H9 (cell line): ENCODE data around the gene F3. TPM values are rescaled to one million over a fixed set of nuclear protein-coding genes. Genes with fewer than 3 reads are reported as not detected.

Experiments
- DNase-seq: peaks from one replicate; pipeline ENCODE4 v3.0.0-alpha.2; 2017
- H2AFZ ChIP-seq: one replicate; pipeline ENCODE4 v1.6.1; 2013; ENCODE audit warnings: mild to moderate bottlenecking, low read length, control low read depth, moderate library complexity
- H2AK5ac ChIP-seq: 2 replicates; pipeline ENCODE4 v1.6.1; 2013; ENCODE audit warnings: low read length, control low read depth, mixed read lengths; ENCODE audit not compliant: insufficient read length
- H2BK120ac ChIP-seq: one replicate; pipeline ENCODE4 v1.6.1; 2013; ENCODE audit warnings: low read depth, mild to moderate bottlenecking, low read length, control low read depth, inconsistent platforms; ENCODE audit not compliant: poor library complexity, severe bottlenecking
- H2BK12ac ChIP-seq: 2 replicates; pipeline ENCODE4 v1.6.1; 2013; ENCODE audit warnings: low read length, control low read depth, mixed read lengths, low read depth; ENCODE audit not compliant: insufficient read length
- H2BK15ac ChIP-seq: 2 replicates; pipeline ENCODE4 v1.6.1; 2013; ENCODE audit warnings: low read depth, low read length, control low read depth
- H2BK20ac ChIP-seq: one replicate; pipeline ENCODE4 v1.6.1; 2013; ENCODE audit warnings: low read depth, mild to moderate bottlenecking, low read length, control low read depth, inconsistent platforms; ENCODE audit not compliant: poor library complexity, severe bottlenecking
- H2BK5ac ChIP-seq: 2 replicates; pipeline ENCODE4 v1.6.1; 2013; ENCODE audit warnings: low read length, control low read depth, mixed read lengths; ENCODE audit not compliant: insufficient read length
- H3K14ac ChIP-seq: 2 replicates; pipeline ENCODE4 v1.6.1; 2013; ENCODE audit warnings: low read length, control low read depth; ENCODE audit not compliant: insufficient read depth
- H3K18ac ChIP-seq: 2 replicates; pipeline ENCODE4 v1.6.1; 2013; ENCODE audit warnings: low read depth, mild to moderate bottlenecking, mixed read lengths, low read length, control low read depth; ENCODE audit not compliant: insufficient read length
- H3K23ac ChIP-seq: 2 replicates; pipeline ENCODE4 v1.6.1; 2013; ENCODE audit warnings: low read length, control low read depth, mixed read lengths, low read depth; ENCODE audit not compliant: insufficient read length
- H3K23me2 ChIP-seq: 2 replicates; pipeline ENCODE4 v1.6.1; 2013; ENCODE audit warnings: low read depth, mild to moderate bottlenecking, mixed read lengths, low read length, control low read depth; ENCODE audit not compliant: insufficient read length, poor library complexity, severe bottlenecking
- H3K27ac ChIP-seq: 2 replicates; pipeline ENCODE4 v1.5.1; 2013; ENCODE audit warnings: low read length, control low read depth, mixed read lengths, low read depth; ENCODE audit not compliant: insufficient read length
- H3K27me3 ChIP-seq: 2 replicates; pipeline ENCODE4 v1.6.1; 2013; ENCODE audit warnings: low read length, control low read depth, inconsistent platforms; ENCODE audit not compliant: insufficient read depth
- H3K4ac ChIP-seq: 2 replicates; pipeline ENCODE4 v1.6.1; 2013; ENCODE audit warnings: low read depth, mild to moderate bottlenecking, control low read depth, inconsistent platforms, low read length, moderate library complexity
- H3K4me1 ChIP-seq: 2 replicates; pipeline ENCODE4 v1.6.1; 2013; ENCODE audit warnings: low read length, control low read depth, inconsistent platforms; ENCODE audit not compliant: insufficient read depth
- H3K4me2 ChIP-seq: 2 replicates; pipeline ENCODE4 v1.6.1; 2013; ENCODE audit warnings: low read length, control low read depth, mixed read lengths; ENCODE audit not compliant: insufficient read length, insufficient read depth
- H3K56ac ChIP-seq: 2 replicates; pipeline ENCODE4 v1.6.1; 2013; ENCODE audit warnings: low read depth, mild to moderate bottlenecking, mixed read lengths, low read length, control low read depth; ENCODE audit not compliant: insufficient read length
- H3K79me1 ChIP-seq: 2 replicates; pipeline ENCODE4 v1.6.1; 2013; ENCODE audit warnings: low read depth, mild to moderate bottlenecking, moderate library complexity, low read length, control low read depth, inconsistent platforms; ENCODE audit not compliant: insufficient read depth, poor library complexity, severe bottlenecking
- H3K79me2 ChIP-seq: 2 replicates; pipeline ENCODE4 v1.6.1; 2013; ENCODE audit warnings: low read length, control low read depth, inconsistent platforms; ENCODE audit not compliant: insufficient read depth
- H3K9ac ChIP-seq: 2 replicates; pipeline ENCODE4 v1.6.1; 2013; ENCODE audit warnings: low read length, control low read depth, mixed read lengths; ENCODE audit not compliant: insufficient read length; ENCODE audit errors: extremely low read depth
- H3K9me3 ChIP-seq: one replicate; pipeline ENCODE4 v1.6.1; 2013; ENCODE audit warnings: low read depth, low read length, inconsistent platforms; ENCODE audit not compliant: control insufficient read depth
- H3T11ph ChIP-seq: one replicate; pipeline ENCODE4 v1.6.1; 2013; ENCODE audit warnings: mild to moderate bottlenecking, low read length, control low read depth, inconsistent platforms
- H4K20me1 ChIP-seq: one replicate; pipeline ENCODE4 v1.6.1; 2013; ENCODE audit not compliant: control insufficient read depth, insufficient read length, insufficient read depth
- H4K5ac ChIP-seq: 2 replicates; pipeline ENCODE4 v1.6.1; 2013; ENCODE audit warnings: low read depth, mild to moderate bottlenecking, mixed read lengths, low read length, control low read depth; ENCODE audit not compliant: insufficient read length
- H4K8ac ChIP-seq: replicated peaks from 2 replicates; pipeline ENCODE4 v1.6.1; 2013; ENCODE audit warnings: low read length, control low read depth, mixed read lengths, low read depth; ENCODE audit not compliant: insufficient read length
- H4K91ac ChIP-seq: 2 replicates; pipeline ENCODE4 v1.6.1; 2013; ENCODE audit warnings: low read depth, mild to moderate bottlenecking, moderate library complexity, mixed read lengths, low read length, control low read depth; ENCODE audit not compliant: insufficient read length
- H3K27ac Mint-ChIP-seq, 3 experiments: 2 replicates in 2 of 3; 3 replicates in 1 of 3; pipeline ENCODE4 v1.8.0; 2020 to 2021; ENCODE audit warnings: mixed read lengths in 3 of 3, mild to moderate bottlenecking in 1 of 3, moderate library complexity in 1 of 3
- H3K27me3 Mint-ChIP-seq: 2 replicates; pipeline ENCODE4 v1.8.0; 2021; ENCODE audit warnings: low read depth, mild to moderate bottlenecking, moderate library complexity, mixed read lengths
- H3K36me3 Mint-ChIP-seq, 3 experiments: 2 replicates in 2 of 3; 3 replicates in 1 of 3; pipeline ENCODE4 v1.8.0; 2020 to 2021; ENCODE audit warnings: low read depth in 3 of 3, mixed read lengths in 3 of 3; ENCODE audit not compliant: insufficient read depth in 1 of 3
- H3K4me1 Mint-ChIP-seq, 2 experiments: 2 replicates each; pipeline ENCODE4 v1.8.0; 2020; ENCODE audit warnings: mixed read lengths in 2 of 2
- H3K4me3 Mint-ChIP-seq, 2 experiments: 2 replicates in 1 of 2; 3 replicates in 1 of 2; pipeline ENCODE4 v1.8.0; 2020 to 2021; ENCODE audit warnings: mild to moderate bottlenecking in 2 of 2, mixed read lengths in 2 of 2, moderate library complexity in 1 of 2
- H3K9me3 Mint-ChIP-seq, 2 experiments: 2 replicates in 1 of 2; 3 replicates in 1 of 2; pipeline ENCODE4 v1.8.0; 2020; ENCODE audit warnings: mild to moderate bottlenecking in 2 of 2, mixed read lengths in 2 of 2, moderate library complexity in 1 of 2
- WGBS: extraction: QIAGEN DNeasy Blood & Tissue Kit; methylation state at CpG from one replicate; pipeline ENCODE4 v1.1.7; 2013; ENCODE audit warnings: missing lambda C conversion rate, low lambda C conversion rate, mixed read lengths; ENCODE audit not compliant: insufficient read length; ENCODE audit errors: extremely low coverage; 5-methylcytosine and 5-hydroxymethylcytosine counted together
- total RNA-seq: library from RNA; stranded (reverse); gene quantifications from 2 replicates; pipeline ENCODE4 v1.2.1, GENCODE V29; 2021
- TF ChIP-seq, protein P1 (sequence below): fragments of 200-600 bp; sonication (generic); conservative IDR thresholded peaks from 3 replicates; pipeline ENCODE4 v1.8.0; 2021; ENCODE audit warnings: antibody characterized with exemption, mild to moderate bottlenecking

F3 gene
- total RNA-seq, 1 experiment from 2014 or later = 21.7 TPM

DNA sequence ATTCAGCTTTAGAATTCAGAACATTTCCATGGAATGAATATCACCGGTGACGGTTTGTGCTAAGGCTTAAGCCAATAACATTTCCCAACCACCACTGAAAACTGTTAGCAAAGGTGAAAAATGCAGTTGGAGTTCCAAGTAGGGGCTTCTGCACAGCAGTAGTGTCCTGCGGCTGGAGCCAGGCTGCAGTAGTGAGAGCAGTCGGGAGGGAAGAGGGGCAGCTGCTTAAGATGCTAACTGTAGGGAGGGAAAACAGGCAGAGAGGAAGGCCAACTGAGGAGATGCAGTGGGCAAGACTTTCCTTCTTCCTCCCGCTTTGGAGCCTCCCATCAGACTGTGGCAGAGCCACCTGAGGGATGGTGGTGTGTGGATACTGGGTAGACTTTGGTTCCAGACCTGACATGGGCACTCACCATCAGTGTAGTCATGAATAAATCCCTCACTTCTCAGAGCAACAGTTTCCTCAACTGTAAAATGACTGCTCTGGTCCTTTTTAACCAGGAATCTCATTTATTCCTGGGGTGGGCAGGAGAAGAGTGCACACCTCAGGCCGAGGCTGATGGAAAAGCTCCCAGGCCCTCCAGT lies 3.2 kb downstream of the F3 start:
- H4K20me1 ChIP-seq = no peaks in the 10 kb centered on the region
- H3K36me3 Mint-ChIP-seq = peaks cover 5 to 66% (median 29%) of the 10 kb centered on the region in 3 experiments; a peak in 6 of 7 replicates
- TF ChIP-seq, protein P1, sequence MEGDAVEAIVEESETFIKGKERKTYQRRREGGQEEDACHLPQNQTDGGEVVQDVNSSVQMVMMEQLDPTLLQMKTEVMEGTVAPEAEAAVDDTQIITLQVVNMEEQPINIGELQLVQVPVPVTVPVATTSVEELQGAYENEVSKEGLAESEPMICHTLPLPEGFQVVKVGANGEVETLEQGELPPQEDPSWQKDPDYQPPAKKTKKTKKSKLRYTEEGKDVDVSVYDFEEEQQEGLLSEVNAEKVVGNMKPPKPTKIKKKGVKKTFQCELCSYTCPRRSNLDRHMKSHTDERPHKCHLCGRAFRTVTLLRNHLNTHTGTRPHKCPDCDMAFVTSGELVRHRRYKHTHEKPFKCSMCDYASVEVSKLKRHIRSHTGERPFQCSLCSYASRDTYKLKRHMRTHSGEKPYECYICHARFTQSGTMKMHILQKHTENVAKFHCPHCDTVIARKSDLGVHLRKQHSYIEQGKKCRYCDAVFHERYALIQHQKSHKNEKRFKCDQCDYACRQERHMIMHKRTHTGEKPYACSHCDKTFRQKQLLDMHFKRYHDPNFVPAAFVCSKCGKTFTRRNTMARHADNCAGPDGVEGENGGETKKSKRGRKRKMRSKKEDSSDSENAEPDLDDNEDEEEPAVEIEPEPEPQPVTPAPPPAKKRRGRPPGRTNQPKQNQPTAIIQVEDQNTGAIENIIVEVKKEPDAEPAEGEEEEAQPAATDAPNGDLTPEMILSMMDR = no peak; the same call in 2 of the 3 replicates
- H4K5ac ChIP-seq = no peak overlapping the region
- H2BK20ac ChIP-seq = no peak overlapping the region
- no peak overlapping the region for H2BK15ac ChIP-seq
- no peaks in the 10 kb centered on the region for H3K79me1 ChIP-seq
- H2BK120ac ChIP-seq = no peak overlapping the region
- no peak overlapping the region for H3T11ph ChIP-seq
- no peaks in the 10 kb centered on the region for H3K79me2 ChIP-seq
- no peak overlapping the region for H2AK5ac ChIP-seq
- H2BK12ac ChIP-seq = no peak overlapping the region
- H3K27ac Mint-ChIP-seq = no peak overlapping the region; a peak in 1 of 7 replicates
- H3K27me3 ChIP-seq = no peaks in the 10 kb centered on the region; the same call in 1 of the 2 replicates
- no peak overlapping the region for H4K8ac ChIP-seq
- no peak overlapping the region for H4K91ac ChIP-seq
- no peaks in the 10 kb centered on the region for H3K4me1 ChIP-seq
- no peak overlapping the region for H3K18ac ChIP-seq
- H3K27me3 Mint-ChIP-seq = peaks cover 19% of the 10 kb centered on the region
- no peak overlapping the region for H3K4me2 ChIP-seq
- no peak overlapping the region for H3K23ac ChIP-seq
- no peak overlapping the region for H2AFZ ChIP-seq
- no peak for DNase-seq
- no peak overlapping the region; the same call in 1 of the 2 replicates for H3K14ac ChIP-seq
- H3K4ac ChIP-seq = no peak overlapping the region
- H3K9me3 ChIP-seq = no peaks in the 10 kb centered on the region
- H3K27ac ChIP-seq = no peak overlapping the region
- H3K56ac ChIP-seq = no peak overlapping the region
- no peak overlapping the region for H2BK5ac ChIP-seq
- peaks cover 34 to 43% of the 10 kb centered on the region in 2 experiments for H3K4me1 Mint-ChIP-seq
- 0 out of 5 replicates have a peak, but pooled peaks cover 0 to 2% of the 10 kb centered on the region in 2 experiments for H3K9me3 Mint-ChIP-seq
- no peak overlapping the region for H3K9ac ChIP-seq
- H3K4me3 Mint-ChIP-seq = peak overlapping the region in 1 of 2 experiments; percentile 6; a peak in 2 of 5 replicates
- WGBS = no CpG with 5 or more reads among the region's 6 CpGs
- peaks cover 17% of the 10 kb centered on the region for H3K23me2 ChIP-seq
